PC-3 (cell line): ENCODE data around the gene FAM114A1.

Experiments
- CTCF ChIP-seq: fragments of 300-600 bp; sonication (generic); conservative IDR thresholded peaks from 2 replicates; pipeline ENCODE4 v1.5.1; 2017; ENCODE audit warnings: antibody characterized with exemption, low read depth, mild to moderate bottlenecking, low read length
- EZH2 ChIP-seq: fragments of 300-600 bp; sonication (generic); IDR thresholded peaks from one replicate; pipeline ENCODE4 v1.6.1; 2017; ENCODE audit warnings: antibody characterized with exemption, mild to moderate bottlenecking, low read length; ENCODE audit not compliant: unreplicated experiment

- 0 out of 2 replicates have a peak, but pooled peaks have one; percentile 30 for TF ChIP-seq CTCF
- no peak for TF ChIP-seq EZH2
Measured at GRCh38 chr4:38832624-38833528, 34.7 kb upstream of the FAM114A1 start.
